Hepatocyte (in vitro differentiated cells): Measurements from ENCODE around the gene MT1G. TPM values are rescaled to one million over a fixed set of nuclear protein-coding genes. Genes with fewer than 3 reads are reported as not detected.
A peak's percentile ranks its signal among the peaks of the same experiment; 100 is the strongest.

Experiments
- DNase-seq: peaks from one replicate; pipeline ENCODE4 v3.0.0-alpha.2; 2016; ENCODE audit warnings: low spot score
- H2AFZ ChIP-seq: fragments of 200-600 bp; sonication (generic); 2 replicates; pipeline ENCODE4 v1.6.0; 2016; ENCODE audit warnings: antibody characterized with exemption, mild to moderate bottlenecking
- H3K27ac ChIP-seq: fragments of 200-600 bp; sonication (generic); 2 replicates; pipeline ENCODE4 v1.5.1; 2016; ENCODE audit warnings: mild to moderate bottlenecking
- H3K27me3 ChIP-seq: fragments of 200-600 bp; sonication (generic); 2 replicates; pipeline ENCODE4 v1.6.1; 2016
- H3K36me3 ChIP-seq: fragments of 200-600 bp; sonication (generic); replicated peaks from 2 replicates; pipeline ENCODE4 v1.5.1; 2016; ENCODE audit warnings: low read depth; ENCODE audit not compliant: insufficient read depth
- H3K4me1 ChIP-seq: fragments of 200-600 bp; sonication (generic); 2 replicates; pipeline ENCODE4 v1.5.1; 2016; ENCODE audit warnings: mild to moderate bottlenecking, moderate library complexity; ENCODE audit not compliant: insufficient read depth
- H3K4me2 ChIP-seq: fragments of 200-600 bp; sonication (generic); 2 replicates; pipeline ENCODE4 v1.6.0; 2016
- H3K4me3 ChIP-seq: fragments of 200-600 bp; sonication (generic); 2 replicates; pipeline ENCODE4 v1.5.1; 2016; ENCODE audit warnings: mild to moderate bottlenecking
- H3K79me2 ChIP-seq: fragments of 200-600 bp; sonication (generic); 2 replicates; pipeline ENCODE4 v1.6.0; 2017; ENCODE audit warnings: mild to moderate bottlenecking
- H3K9me2 ChIP-seq: fragments of 200-600 bp; sonication (generic); replicated peaks from 2 replicates; pipeline ENCODE4 v1.6.0; 2017; ENCODE audit warnings: mild to moderate bottlenecking; ENCODE audit not compliant: insufficient read depth
- H3K9me3 ChIP-seq: fragments of 200-600 bp; sonication (generic); 2 replicates; pipeline ENCODE4 v1.5.1; 2016; ENCODE audit warnings: low read depth, mild to moderate bottlenecking
- H4K20me1 ChIP-seq: fragments of 200-600 bp; sonication (generic); 2 replicates; pipeline ENCODE4 v1.6.0; 2016; ENCODE audit warnings: mild to moderate bottlenecking; ENCODE audit not compliant: insufficient read depth, poor library complexity, severe bottlenecking
- CTCF ChIP-seq: fragments of 200-600 bp; sonication (generic); IDR thresholded peaks from 2 replicates; pipeline ENCODE4 v1.5.1; 2016; ENCODE audit warnings: antibody characterized with exemption, mild to moderate bottlenecking; ENCODE audit not compliant: poor library complexity
- EZH2 ChIP-seq: fragments of 200-600 bp; sonication (generic); IDR thresholded peaks from 2 replicates; pipeline ENCODE4 v1.6.1; 2016; ENCODE audit warnings: antibody characterized with exemption, mild to moderate bottlenecking, borderline replicate concordance
- EZH2phosphoT487 ChIP-seq: fragments of 200-600 bp; sonication (generic); IDR thresholded peaks from one replicate; pipeline ENCODE4 v1.6.1; 2018; ENCODE audit warnings: antibody characterized with exemption, mild to moderate bottlenecking, low read depth, moderate library complexity; ENCODE audit not compliant: unreplicated experiment, severe bottlenecking
- whole genome bisulfite sequencing: methylation state at CpG from one replicate; pipeline ENCODE4 v1.1.6; 2016; ENCODE audit warnings: low lambda C conversion rate; ENCODE audit errors: missing lambda C conversion rate; 5-methylcytosine and 5-hydroxymethylcytosine counted together
- polyA plus RNA-seq: library from polyadenylated mRNA; unstranded; fragments of >200 nt; fragmentation: Nextera tagmentation; extraction: Ambion mirVana; gene quantifications from 2 replicates; pipeline ENCODE4 v1.2.1, GENCODE V29; 2016
- total RNA-seq: library from RNA; depleted of rRNA; stranded (reverse); fragments of >200 nt; gene quantifications from 2 replicates; pipeline ENCODE4 v1.2.3, GENCODE V29; 2014

MT1G gene
- total and polyA plus RNA-seq, 2 experiments from 2014 or later, result 44.5 to 64.1 TPM

DNA sequence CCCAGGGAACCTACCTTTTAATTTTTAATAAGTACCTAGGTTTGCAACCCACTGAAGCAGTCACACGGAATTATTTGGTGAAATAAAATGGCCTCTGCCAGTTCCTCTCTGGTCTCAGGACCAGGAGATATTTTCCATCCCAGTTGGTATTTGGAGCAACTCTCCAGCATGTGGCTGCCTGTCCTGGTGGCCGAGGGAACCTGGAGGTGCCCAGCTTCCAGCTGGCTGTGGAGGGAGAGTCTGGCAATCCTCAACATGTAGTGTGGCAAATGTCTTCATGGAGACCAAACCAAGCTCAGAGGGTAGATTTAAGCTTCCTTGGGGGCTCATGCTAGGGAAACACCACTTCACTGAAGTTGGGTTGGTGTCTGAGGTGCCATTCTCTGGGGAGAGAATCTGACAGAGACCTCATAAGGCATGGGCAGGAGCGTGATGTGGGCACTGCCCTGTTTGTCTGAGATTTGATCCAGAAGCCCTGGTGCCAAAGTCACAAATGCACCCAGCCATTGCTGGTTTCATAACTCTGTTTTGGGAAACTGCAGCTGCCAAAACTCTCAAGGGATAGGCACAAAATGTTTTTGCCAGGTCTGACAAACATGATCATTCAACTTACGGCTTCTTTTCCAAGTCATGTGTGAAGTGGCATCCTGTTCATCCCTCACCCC, 17.2 kb upstream of the MT1G start:
- no peak for DNase-seq
- 94% methylated on average over 4 of the region's 4 CpGs for WGBS
- Histone ChIP-seq H3K79me2 (no peaks in the 10 kb centered on the region), H2AFZ (no peak overlapping the region), H3K4me3 (no peak overlapping the region), H3K4me1 (peaks cover 7% of the 10 kb centered on the region), H3K4me2 (no peak overlapping the region), H4K20me1 (no peaks in the 10 kb centered on the region), H3K9me3 (no peaks in the 10 kb centered on the region), H3K9me2 (no peaks in the 10 kb centered on the region), H3K27ac (no peak overlapping the region), H3K36me3 (no peaks in the 10 kb centered on the region), H3K27me3 (peaks cover 13% of the 10 kb centered on the region)
- no peak for TF ChIP-seq EZH2phosphoT487
- TF ChIP-seq CTCF, result no peak
- TF ChIP-seq EZH2, result no peak

DNA sequence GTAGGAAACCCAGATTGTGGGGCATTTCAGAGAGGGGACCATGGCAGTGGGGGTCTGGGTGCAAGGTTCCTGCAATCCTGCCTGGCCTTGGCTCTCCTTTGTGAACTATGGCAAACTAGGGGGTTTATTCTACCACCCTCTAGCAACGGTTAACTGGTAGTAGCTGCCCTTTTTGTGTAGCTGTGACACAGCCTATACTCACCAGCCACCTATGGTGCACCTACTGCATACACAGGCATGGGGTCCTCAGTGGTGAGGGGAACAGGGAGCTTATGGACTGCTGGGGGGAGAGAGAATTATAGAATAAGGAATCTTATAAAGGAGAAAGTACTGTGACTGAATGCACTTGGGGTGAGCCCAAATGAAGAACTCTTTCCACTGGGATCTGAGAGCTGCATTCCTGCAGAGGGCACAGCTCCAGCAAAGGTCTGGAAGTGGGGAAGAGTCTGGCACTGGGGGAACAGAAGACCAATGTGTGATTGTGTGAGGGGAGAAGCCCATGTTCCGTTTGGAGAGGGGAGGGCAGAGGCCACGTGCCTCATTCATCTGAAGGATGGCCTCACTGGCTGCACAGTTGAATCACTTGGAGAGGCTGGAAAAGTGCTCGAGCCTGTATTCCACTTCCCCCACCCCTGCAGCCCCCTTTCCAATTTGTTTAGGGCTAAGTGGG, 16.5 kb upstream of the MT1G start:
- TF ChIP-seq EZH2 (no peak), EZH2phosphoT487 (no peak), CTCF (no peak)
- H3K4me1 ChIP-seq, result peaks cover 7% of the 10 kb centered on the region
- H4K20me1 ChIP-seq, result no peaks in the 10 kb centered on the region
- no peaks in the 10 kb centered on the region for H3K79me2 ChIP-seq
- peaks cover 13% of the 10 kb centered on the region for H3K27me3 ChIP-seq
- H3K4me3 ChIP-seq, result no peak overlapping the region
- no peak overlapping the region for H2AFZ ChIP-seq
- no peaks in the 10 kb centered on the region for H3K9me3 ChIP-seq
- no peak overlapping the region for H3K27ac ChIP-seq
- H3K4me2 ChIP-seq, result no peak overlapping the region
- DNase-seq, result no peak
- WGBS, result 70% methylated on average over 4 of the region's 4 CpGs
- H3K36me3 ChIP-seq, result no peaks in the 10 kb centered on the region
- H3K9me2 ChIP-seq, result no peaks in the 10 kb centered on the region

GRCh38 chr16:56683424-56684172, 15.7 kb upstream of the MT1G start:
- H3K4me1 ChIP-seq, result peaks cover 7% of the 10 kb centered on the region
- no peaks in the 10 kb centered on the region for H4K20me1 ChIP-seq

More at GRCh38 chr16:56683424-56684172, 15.7 kb upstream of the MT1G start:
- H3K9me3 ChIP-seq, result no peaks in the 10 kb centered on the region
- no peak for DNase-seq
- H3K36me3 ChIP-seq, result no peaks in the 10 kb centered on the region
- TF ChIP-seq EZH2phosphoT487 (no peak), EZH2 (no peak), CTCF (no peak)
- WGBS, result 81% methylated on average over 5 of the region's 5 CpGs
- H3K79me2 ChIP-seq, result no peaks in the 10 kb centered on the region
- no peak overlapping the region for H2AFZ ChIP-seq
- no peak overlapping the region for H3K4me3 ChIP-seq
- peak overlapping the region; percentile 78 for H3K4me2 ChIP-seq
- H3K27me3 ChIP-seq, result peaks cover 13% of the 10 kb centered on the region
- H3K9me2 ChIP-seq, result no peaks in the 10 kb centered on the region
- H3K27ac ChIP-seq, result no peak overlapping the region
